Endothelial cell of umbilical vein (primary cell): ENCODE data around the gene DAAM1. TPM values are rescaled to one million over a fixed set of nuclear protein-coding genes. Genes with fewer than 3 reads are reported as not detected.

Source experiments
- BruUV-seq: library from RNA; stranded (reverse); fragments of 400-500 nt; replicated peaks from 2 replicates; lab custom pipeline; 2021; lab: Mats Ljungman, UMichigan
- CTCF ChIA-PET: fragments of 300-600, 350-600 bp; sonication (Branson Sonifier 250); formaldehyde crosslinking; loops from one replicate; lab custom pipeline; 2021; ENCODE audit warnings: antibody characterized with exemption, inconsistent platforms; lab: Charles Lee
- POLR2A ChIA-PET: fragments of 300-600, 350-600 bp; sonication (Branson Sonifier 250); formaldehyde crosslinking; loops from one replicate; lab custom pipeline; 2021; ENCODE audit warnings: antibody characterized with exemption, inconsistent platforms; lab: Charles Lee
- DNase-seq: peaks from one replicate; pipeline ENCODE4 v3.0.0-alpha.2; 2011; ENCODE audit warnings: low read depth, low spot score
- FAIRE-seq: peaks from 2 replicates; lab custom pipeline; 2011; peaks lifted over from hg19 to GRCh38; lab: Jason Lieb, UNC
- H2AFZ ChIP-seq: 2 replicates; pipeline ENCODE4 v1.6.0; 2012; ENCODE audit warnings: low read depth, low read length, control low read depth, inconsistent platforms
- H3K27ac ChIP-seq: 2 replicates; pipeline ENCODE4 v1.5.1; 2011; ENCODE audit warnings: low read depth, mild to moderate bottlenecking, control low read depth, low read length, moderate library complexity; ENCODE audit not compliant: insufficient read depth
- H3K27me3 ChIP-seq, 2 experiments: 2 replicates each; pipeline versions ENCODE4 v1.6.0 to v1.6.1; 2011; ENCODE audit warnings: low read length in 2 of 2, mixed read lengths in 1 of 2; ENCODE audit not compliant: control insufficient read depth in 2 of 2, insufficient read depth in 2 of 2
- H3K36me3 ChIP-seq, 2 experiments: 2 replicates in 1 of 2; 3 replicates in 1 of 2; pipeline ENCODE4 v1.5.1; 2011; ENCODE audit warnings: low read length in 2 of 2, mild to moderate bottlenecking in 1 of 2, moderate library complexity in 1 of 2; ENCODE audit not compliant: control insufficient read depth in 2 of 2, insufficient read depth in 2 of 2; ENCODE audit errors: extremely low read depth in 1 of 2
- H3K4me1 ChIP-seq: 3 replicates; pipeline ENCODE4 v1.5.1; 2011; ENCODE audit warnings: mild to moderate bottlenecking, low read length; ENCODE audit not compliant: control insufficient read depth, insufficient read depth; ENCODE audit errors: extremely low read depth
- H3K4me2 ChIP-seq: 2 replicates; pipeline ENCODE4 v1.6.1; 2011; ENCODE audit warnings: low read length, control low read depth, mixed read lengths; ENCODE audit not compliant: insufficient read depth
- H3K4me3 ChIP-seq, 3 experiments: fragments of 200-600 bp in 1 of 3; sonication (generic), shearing (Covaris generic) in 1 of 3; replicated peaks in 1 of 3; 2 replicates each; pipeline ENCODE4 v1.5.1; 2011 to 2016; ENCODE audit warnings: control low read depth in 3 of 3, low read length in 3 of 3, mild to moderate bottlenecking in 2 of 3, inconsistent platforms in 1 of 3, low read depth in 1 of 3, moderate library complexity in 1 of 3; ENCODE audit not compliant: insufficient read depth in 1 of 3
- H3K79me2 ChIP-seq: 2 replicates; pipeline ENCODE4 v1.6.0; 2012; ENCODE audit warnings: low read length, inconsistent platforms; ENCODE audit not compliant: control insufficient read depth, insufficient read depth
- H3K9ac ChIP-seq: replicated peaks from 2 replicates; pipeline ENCODE3; 2011; ENCODE audit warnings: low read length, control low read depth; ENCODE audit not compliant: insufficient read depth; ENCODE audit errors: extremely low read depth
- H3K9me1 ChIP-seq: replicated peaks from 3 replicates; pipeline ENCODE4 v1.6.0; 2011; ENCODE audit warnings: mild to moderate bottlenecking, low read length; ENCODE audit not compliant: control insufficient read depth, insufficient read depth; ENCODE audit errors: extremely low read depth
- H3K9me3 ChIP-seq: replicated peaks from 2 replicates; pipeline ENCODE4 v1.5.1; 2012; ENCODE audit warnings: low read length, inconsistent platforms; ENCODE audit not compliant: control insufficient read depth, insufficient read depth
- H4K20me1 ChIP-seq: replicated peaks from 2 replicates; pipeline ENCODE3; 2011; ENCODE audit warnings: mild to moderate bottlenecking, low read length; ENCODE audit not compliant: control insufficient read depth, insufficient read depth; ENCODE audit errors: extremely low read depth
- CTCF ChIP-seq, 2 donors: IDR thresholded peaks; 1 replicate in 1 of 2; 2 replicates in 1 of 2; pipeline ENCODE4 v1.5.1; 2011; ENCODE audit warnings: low read length in 2 of 2, mild to moderate bottlenecking in 2 of 2, moderate library complexity in 2 of 2, control low read depth in 1 of 2, inconsistent platforms in 1 of 2, low read depth in 1 of 2; ENCODE audit not compliant: insufficient read depth in 1 of 2; ENCODE audit errors: extremely low read depth in 1 of 2
- EZH2 ChIP-seq: IDR thresholded peaks from 2 replicates; pipeline ENCODE4 v1.6.1; 2012; ENCODE audit warnings: borderline replicate concordance, low read depth, mild to moderate bottlenecking, moderate library complexity, low read length, inconsistent platforms; ENCODE audit not compliant: severe bottlenecking
- FOS ChIP-seq: IDR thresholded peaks from 2 replicates; pipeline ENCODE4 v1.6.1; 2011; ENCODE audit warnings: mild to moderate bottlenecking, low read length, moderate library complexity, borderline replicate concordance; ENCODE audit not compliant: insufficient read depth
- GATA2 ChIP-seq: IDR thresholded peaks from 2 replicates; pipeline ENCODE4 v1.7.0; 2011; ENCODE audit warnings: low read depth, mild to moderate bottlenecking, moderate library complexity, mixed read lengths, low read length; ENCODE audit not compliant: insufficient read length, insufficient read depth
- JUN ChIP-seq: IDR thresholded peaks from 2 replicates; pipeline ENCODE4 v1.6.1; 2011; ENCODE audit warnings: borderline replicate concordance, low read depth; ENCODE audit not compliant: insufficient read length, insufficient read depth
- MAX ChIP-seq: IDR thresholded peaks from 2 replicates; pipeline ENCODE4 v1.6.1; 2011; ENCODE audit not compliant: insufficient read depth, insufficient read length
- MYC ChIP-seq: IDR thresholded peaks from one replicate; pipeline ENCODE4 v1.6.1; 2011; ENCODE audit warnings: mild to moderate bottlenecking, low read depth, low read length
- POLR2A ChIP-seq: IDR thresholded peaks from 2 replicates; pipeline ENCODE4 v1.6.1; 2012; ENCODE audit warnings: low read depth, mild to moderate bottlenecking, control low read depth, low read length
- POLR2AphosphoS5 ChIP-seq: IDR thresholded peaks from 2 replicates; pipeline ENCODE4 v1.6.1; 2012; ENCODE audit warnings: low read depth, mild to moderate bottlenecking, control low read depth, low read length, moderate library complexity; ENCODE audit not compliant: insufficient read depth
- dilution Hi-C: fragments of 300-500 bp; cut with MboI; formaldehyde crosslinking; loops from one replicate; pipeline ENCODE4 v1.15.0; 2019; ENCODE audit warnings: low sequenced_read_pairs; ENCODE audit not compliant: extremely low pct_ligation_motif_present
- intact Hi-C: fragments of 100-400 bp; cut with micrococcal nuclease; formaldehyde crosslinking; loops from one replicate; pipeline ENCODE4 v1.10.0; 2022
- polyA plus RNA-seq, 4 experiments: library from polyadenylated mRNA; depleted of rRNA in 3 of 4; stranded (reverse) in 3 of 4; unstranded in 1 of 4; fragments of >200 nt; gene quantifications; 2 replicates each; pipeline versions ENCODE4 v1.2.1 to v1.2.3, GENCODE V29; 2011 to 2012; ENCODE audit warnings: missing spikeins in 1 of 4
- total RNA-seq: library from RNA; stranded (reverse); gene quantifications from 2 replicates; pipeline ENCODE4 v1.2.3, GENCODE V29; 2021

DAAM1 gene
- total and polyA plus RNA-seq, 2 donors (not counting 3 experiments of a cell fraction or from before 2014, with no cell fraction given), result 10.2 to 25.3 TPM

- Histone ChIP-seq H4K20me1 (no peaks in the 10 kb centered on the region), H3K4me3 (no peak overlapping the region), H3K4me1 (no peaks in the 10 kb centered on the region), H3K36me3 (no peaks in the 10 kb centered on the region), H3K9me1 (no peaks in the 10 kb centered on the region), H3K9ac (no peak overlapping the region), H3K27ac (no peak overlapping the region), H3K27me3 (no peaks in the 10 kb centered on the region), H2AFZ (no peak overlapping the region), H3K79me2 (peaks cover 15% of the 10 kb centered on the region), H3K9me3 (no peaks in the 10 kb centered on the region), H3K4me2 (no peak overlapping the region)
- FAIRE-seq (no peak), DNase-seq (no peak)
- CTCF ChIA-PET, result no interaction called here
- dilution Hi-C loops, result no loop called here
- TF ChIP-seq FOS, result no peak
- TF ChIP-seq GATA2, result no peak
- TF ChIP-seq MAX, result no peak
- no peak for TF ChIP-seq POLR2A
- TF ChIP-seq MYC, result no peak
- no peak for TF ChIP-seq EZH2
- no peak for TF ChIP-seq CTCF (IDR thresholded peaks at IDR 0.05; ENCODE audit: extremely low read depth in 1 of 2, insufficient read depth in 1 of 2, low read depth in 1 of 2, low read length in 2 of 2)
- no peak for TF ChIP-seq JUN
- TF ChIP-seq POLR2AphosphoS5, result no peak
- intact Hi-C loops, result no loop called here
- POLR2A ChIA-PET, result no interaction called here
- BruUV-seq, result no TSS peak
Observed at GRCh38 chr14:59236195-59236594, 47.7 kb downstream of the DAAM1 start.
